ENCODE data around the gene GTPBP1.

The GTPBP1 gene

DNA sequence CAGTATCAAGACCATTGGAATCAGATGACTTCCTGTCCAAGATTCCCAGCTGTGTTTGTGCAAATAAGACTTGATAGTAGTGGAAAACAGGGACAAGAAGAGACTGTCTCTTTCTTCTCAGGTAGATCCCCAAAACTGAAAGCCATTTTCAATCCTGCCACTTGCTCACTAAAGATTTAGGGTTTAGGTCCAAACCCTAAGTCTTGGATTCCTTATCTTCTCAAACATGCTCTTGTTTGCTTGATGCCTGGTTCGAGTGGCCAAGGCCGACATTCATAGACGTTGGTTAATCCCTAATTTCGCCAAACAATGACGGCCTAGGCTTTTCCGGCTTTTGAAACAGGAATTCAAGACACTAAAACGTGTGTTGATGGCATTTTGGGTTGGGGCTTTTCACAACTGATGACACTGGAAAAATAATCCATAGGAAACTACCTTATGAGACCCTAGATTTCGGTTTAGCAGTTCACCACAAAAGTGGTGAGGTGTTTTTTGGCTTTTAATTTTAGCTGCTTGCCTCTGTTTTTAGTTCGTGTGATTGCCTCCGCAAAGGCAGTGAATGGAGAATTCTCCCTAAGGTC is 1.0 kb upstream of the GTPBP1 start:
- DNase-seq (ENCODE audit: low spot score) = no peak

DNA sequence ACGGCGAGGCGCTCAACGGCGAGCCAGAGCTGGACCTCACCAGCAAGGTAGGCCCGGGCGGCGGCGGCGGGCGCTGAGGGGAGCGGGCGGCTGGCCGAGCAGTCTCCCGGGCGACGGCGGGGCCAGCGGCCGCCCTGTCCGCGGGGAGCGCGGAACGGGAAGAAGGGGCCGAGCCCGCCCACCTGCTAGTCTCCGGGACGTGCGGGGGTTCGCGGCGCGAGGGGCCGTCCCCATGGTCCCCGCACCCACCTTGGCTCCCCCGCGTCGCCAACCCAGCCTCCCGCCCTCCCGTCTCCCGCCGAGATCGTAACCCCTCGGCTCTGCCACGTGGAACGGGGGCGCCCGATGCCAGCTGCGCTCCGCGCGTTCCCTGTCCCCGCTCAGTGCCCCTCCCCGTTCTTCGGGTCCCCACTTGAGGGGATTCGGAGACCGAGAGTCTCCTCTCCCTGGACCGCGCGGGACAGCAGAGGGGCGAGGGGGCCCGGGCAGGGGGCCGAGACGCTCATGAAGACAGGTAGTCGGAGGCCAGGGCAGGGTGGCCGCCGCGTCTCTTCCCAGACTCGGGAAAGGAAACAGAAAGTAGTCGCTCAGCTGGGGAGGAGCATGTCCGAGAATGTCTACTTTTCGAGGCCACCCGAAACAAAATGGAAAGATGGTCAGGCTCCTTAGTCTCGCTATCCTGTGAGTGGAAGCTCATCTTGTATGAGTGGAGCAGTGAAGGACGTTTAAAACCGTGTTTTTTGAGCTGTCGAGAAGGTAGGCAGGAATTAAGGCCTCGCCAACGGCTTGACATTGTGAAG is 557 bp downstream of the GTPBP1 start:
- peak; percentile 73 for DNase-seq (ENCODE audit: low spot score)

DNA sequence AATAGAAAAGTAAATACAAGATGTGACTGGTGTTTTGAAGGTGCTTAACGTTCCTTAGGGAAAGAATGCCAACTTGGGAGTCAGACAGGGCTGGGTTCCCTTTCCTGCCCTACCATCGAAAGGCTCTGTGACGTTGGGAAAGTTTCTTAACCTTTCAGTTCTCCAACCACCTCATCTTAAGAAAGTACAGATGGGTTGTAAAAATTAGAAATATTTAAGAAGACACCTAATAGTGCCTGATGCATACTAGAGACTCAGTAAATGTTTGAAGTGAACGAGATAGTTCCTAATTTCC is 1.1 kb downstream of the GTPBP1 start:
- DNase-seq (ENCODE audit: low spot score) = no peak

DNA sequence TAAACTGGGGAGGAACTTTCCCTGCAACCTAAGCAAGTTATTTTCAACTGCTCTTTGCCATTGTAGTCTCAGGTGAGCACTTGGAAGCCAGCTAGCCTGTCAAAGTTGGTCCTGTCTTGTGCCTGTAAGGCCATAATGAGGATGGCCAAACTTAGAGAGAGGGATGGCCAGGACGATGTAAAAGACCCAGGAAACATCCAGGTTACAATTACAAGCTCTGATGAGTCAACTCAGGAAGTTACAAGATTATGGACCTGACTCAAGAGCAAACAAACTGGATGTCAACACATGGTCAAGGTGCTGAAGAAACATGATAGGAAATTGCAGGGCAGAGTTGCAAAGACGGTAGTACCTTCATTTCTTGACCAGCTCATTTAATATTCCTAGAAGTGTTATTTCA is 1.6 kb downstream of the GTPBP1 start:
- no peak for DNase-seq (ENCODE audit: low spot score)

DNA sequence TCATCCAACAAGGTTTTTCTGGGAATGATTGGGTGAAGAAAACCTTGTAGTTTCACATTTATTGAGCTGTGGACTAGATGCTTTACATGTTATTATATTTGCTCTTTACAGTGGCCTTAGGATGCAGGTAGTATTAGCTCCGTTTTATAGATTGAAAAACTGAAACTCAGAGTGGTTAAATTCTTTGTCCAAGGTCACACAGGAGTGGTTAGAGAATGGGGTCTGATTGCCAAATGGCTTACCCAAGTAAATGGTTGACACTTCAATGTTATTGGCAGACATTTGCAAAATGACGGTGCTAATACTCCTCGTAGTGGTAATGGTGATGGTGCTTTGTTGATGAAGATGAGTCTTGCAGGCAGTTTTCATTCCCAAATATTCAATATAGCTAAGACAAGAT is 2.2 kb downstream of the GTPBP1 start:
- no peak for DNase-seq (ENCODE audit: low spot score)

DNA sequence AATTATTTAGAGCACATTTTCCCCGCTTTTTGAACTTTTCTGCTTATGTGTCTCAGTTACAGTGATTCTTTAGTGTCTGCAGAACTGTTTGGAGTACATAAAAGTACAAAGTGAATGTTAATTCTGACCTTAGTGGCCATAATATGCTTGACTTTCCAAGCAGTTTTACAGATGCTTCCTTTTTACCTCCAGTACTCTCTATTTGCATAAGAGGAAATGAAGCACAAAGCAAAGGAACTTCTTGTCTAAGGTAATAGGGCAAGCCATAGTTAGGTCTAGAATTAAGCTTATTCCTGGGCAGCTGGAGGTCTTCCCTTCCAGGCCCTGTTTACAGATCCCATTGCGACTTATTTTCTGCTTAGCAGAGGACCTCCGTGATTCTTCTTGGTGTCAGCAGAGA is 3.6 kb downstream of the GTPBP1 start:
- DNase-seq (ENCODE audit: low spot score) = no peak

DNA sequence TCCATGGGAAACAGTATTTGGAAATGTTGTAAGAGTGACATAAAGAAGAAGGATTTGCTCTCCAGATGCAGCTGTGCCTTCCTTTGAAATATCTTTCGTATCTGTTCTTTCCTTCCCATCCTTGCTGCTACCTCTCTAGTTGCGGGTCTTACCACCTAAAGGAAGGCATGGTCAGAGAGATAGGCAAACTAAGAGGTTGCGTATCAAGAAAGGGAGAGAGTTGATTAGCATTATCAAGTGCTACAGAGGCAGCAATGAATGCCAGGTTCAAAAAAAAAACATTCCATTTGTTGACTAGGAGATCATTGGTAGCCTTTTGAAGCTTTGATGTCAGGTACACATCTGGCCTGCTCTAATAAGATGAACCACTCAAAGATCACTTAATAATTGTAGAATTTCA is 4.6 kb downstream of the GTPBP1 start:
- DNase-seq (ENCODE audit: low spot score) = no peak

DNA sequence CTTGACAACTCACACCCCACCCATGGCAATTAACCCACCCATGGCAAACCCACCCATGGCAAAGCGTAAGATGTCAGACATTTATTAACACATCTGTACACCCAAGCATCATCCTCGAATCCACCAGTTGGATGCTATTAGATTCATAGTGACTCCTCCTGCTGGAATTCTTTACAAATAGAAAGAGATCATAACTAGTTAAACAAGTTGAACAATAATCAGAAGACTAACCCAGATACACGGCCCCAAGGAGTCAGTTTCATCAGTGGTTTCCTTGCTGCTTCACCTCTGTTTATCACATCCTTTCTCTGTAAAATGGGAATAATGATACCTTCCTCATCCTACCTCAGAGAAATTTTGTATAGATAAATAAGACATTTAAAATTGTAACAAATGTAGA is 5.1 kb downstream of the GTPBP1 start:
- no peak for DNase-seq (ENCODE audit: low spot score)

DNA sequence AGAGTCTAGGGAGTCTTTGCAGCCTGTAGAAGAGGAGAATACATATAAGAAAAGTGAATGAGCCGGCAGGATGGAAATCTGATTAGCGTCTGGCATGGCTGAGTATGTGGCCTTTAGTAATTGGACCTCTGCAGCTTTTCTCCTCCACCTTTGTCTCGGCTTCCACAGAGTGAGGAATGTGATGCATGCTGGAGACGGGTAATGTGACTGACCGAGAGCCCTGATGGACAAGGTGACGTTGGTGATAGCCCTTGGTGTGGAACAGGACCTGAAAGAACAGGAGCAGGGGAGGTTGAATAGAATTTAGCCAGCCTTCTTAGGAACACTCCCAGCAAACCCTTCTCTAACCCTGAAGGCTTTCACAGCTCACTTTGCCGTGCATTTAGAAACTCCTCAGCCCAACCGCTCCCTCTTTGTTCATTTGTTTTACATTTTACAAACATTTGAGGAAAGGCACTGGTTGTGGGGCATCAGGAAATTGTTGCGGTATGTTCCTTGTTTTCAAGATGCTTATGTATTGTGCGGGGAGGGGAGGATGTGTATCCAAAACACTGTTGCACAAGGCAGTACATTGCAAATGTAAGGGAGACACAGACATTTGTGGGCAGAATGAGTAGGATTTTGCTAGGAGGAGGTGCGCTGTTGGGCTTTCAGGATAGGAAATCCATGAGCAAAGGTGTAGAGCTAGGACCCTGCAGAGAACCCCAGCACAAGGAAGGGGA is 6.9 kb downstream of the GTPBP1 start:
- DNase-seq (ENCODE audit: low spot score) = no peak

DNA sequence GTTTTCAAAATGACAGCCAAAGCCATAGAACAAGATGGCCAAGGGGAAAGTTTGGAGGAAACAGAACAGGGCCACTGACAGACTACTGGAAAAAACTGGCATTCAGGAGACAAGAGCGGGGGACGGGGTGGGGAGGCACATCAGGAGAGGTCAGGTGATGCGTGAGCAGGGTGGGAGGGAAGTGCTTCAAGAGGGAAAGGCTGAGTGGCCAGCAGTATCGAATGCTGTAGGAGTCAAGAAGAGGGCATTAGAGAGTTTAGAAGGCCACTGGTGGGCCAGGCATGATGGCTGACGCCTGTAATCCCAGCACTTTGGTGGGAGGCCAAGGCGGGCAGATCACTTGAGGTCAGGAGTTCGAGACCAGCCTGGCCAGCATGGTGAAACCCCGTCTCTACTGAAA is 8.2 kb downstream of the GTPBP1 start:
- no peak for DNase-seq (ENCODE audit: low spot score)

DNA sequence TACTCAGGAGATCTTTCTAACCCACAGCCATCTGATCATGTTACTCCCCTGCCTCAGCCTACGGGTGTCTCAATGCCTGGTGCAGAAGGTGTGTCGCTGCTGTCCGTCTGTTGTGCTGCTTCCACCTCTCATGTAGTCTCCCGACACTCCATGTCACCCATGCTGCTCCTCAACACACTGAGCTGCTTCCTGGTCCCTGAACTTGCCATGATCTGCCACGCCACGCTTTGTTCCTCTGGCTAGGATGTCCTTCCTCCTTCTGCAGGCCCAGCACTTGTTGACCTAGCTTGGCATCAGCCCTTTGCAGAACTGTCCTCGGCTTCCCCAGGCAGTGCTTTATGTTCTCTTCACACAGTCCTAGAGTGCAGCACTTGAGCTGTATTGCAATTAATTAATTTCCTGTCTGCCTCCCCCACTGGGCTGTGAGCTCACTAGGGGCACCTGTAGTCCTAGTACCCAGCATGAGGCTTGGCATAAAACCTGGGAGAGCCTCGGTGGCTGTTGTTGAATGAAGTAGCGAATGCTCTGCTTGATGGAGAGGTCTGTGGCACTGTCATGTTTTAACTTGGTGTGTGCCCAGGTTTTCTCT is 9.5 kb downstream of the GTPBP1 start:
- DNase-seq (ENCODE audit: low spot score) = no peak

DNA sequence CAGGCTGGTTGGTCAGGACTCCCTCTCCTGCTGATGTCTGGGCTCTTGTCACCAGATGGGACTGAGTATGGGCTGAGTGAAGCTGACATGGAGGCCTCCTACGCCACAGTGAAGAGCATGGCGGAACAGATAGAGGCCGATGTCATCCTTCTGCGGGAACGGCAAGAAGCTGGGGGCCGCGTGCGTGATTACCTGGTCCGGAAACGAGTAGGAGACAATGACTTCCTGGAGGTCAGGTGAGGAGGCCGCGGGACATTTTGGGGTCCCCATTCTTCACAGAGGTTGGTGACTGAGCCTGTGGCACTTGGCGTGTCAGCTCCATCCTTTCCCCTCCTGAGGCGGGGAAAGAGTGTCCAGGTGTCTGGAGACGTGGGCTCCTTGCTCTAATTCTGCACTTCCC is 10.1 kb downstream of the GTPBP1 start:
- DNase-seq (ENCODE audit: low spot score) = no peak

DNA sequence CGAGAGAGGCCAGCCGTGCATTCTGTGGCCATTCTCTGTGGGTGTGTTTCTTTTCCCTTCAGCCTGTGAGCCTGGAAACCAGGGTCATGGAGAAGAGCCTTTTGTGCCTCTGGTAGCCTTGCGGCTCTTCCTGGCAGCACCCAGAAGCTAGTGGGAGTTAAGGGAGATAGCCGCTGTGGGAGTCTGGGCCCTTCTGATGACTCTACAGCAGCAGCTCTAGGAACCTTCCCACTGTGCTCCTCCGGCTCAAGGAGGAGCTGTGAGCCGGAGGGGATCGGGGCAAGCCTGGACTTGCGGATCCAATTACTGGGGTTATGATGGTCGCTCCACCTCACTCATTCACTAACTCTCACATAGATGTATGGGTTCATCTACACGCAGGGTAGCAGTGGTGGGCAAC is 10.5 kb downstream of the GTPBP1 start:
- DNase-seq (ENCODE audit: low spot score) = no peak

DNA sequence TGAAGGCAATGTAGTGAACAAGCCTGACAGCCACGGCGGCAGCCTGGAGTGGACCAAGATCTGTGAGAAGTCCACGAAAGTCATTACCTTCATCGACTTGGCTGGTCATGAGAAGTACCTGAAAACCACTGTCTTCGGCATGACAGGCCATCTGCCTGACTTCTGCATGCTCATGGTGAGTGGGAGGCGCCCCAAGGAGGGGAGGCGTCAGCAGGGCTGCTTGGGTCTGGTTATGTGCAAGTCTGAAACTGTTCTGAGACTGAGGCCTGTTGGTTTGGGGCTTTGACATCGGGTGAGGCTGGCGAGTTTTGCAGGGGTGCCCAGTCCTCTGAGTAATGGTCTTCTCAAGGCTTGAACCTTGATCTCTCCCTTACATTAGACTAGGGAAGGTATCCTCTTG is 11.1 kb downstream of the GTPBP1 start:
- DNase-seq (ENCODE audit: low spot score) = no peak

DNA sequence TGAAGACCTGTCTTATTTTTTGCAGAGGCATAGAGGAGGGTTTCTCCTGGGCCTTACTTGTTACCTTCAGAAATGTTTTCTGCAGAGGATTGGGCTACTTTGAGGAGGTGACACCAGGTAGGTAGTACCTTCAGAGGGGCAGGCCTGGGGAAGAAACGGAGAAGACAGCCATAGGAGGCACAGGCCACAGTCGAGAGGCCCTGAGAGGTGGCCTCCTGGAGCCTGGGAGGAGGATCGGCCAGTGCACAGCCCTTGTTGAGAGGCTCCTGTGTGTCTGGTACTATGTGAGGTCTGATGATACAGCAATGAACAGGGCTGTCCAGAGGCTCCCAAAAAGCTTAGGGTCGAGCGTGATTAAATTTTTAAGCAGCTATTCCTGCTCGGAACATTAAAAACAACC is 11.5 kb downstream of the GTPBP1 start:
- no peak for DNase-seq (ENCODE audit: low spot score)

DNA sequence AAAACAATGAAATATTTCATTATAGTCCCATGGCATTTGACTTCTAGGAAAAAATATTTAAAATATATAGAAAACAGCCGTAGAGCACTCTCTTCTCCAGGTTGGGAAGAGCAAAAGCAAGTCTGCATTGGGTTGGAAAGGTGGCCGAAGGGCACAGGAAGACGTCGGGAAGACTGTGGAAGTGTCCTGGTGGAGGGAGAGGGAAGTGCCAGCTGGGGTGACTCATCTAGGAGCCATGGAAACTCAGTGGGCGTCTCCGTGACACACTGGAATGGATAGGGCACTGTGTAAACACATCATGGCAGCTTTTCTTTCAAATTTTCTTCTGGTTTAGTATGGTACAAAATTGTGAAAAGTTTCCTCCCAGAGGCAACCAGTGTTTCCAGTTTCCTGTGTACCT is 12.7 kb downstream of the GTPBP1 start:
- no peak for DNase-seq (ENCODE audit: low spot score)

DNA sequence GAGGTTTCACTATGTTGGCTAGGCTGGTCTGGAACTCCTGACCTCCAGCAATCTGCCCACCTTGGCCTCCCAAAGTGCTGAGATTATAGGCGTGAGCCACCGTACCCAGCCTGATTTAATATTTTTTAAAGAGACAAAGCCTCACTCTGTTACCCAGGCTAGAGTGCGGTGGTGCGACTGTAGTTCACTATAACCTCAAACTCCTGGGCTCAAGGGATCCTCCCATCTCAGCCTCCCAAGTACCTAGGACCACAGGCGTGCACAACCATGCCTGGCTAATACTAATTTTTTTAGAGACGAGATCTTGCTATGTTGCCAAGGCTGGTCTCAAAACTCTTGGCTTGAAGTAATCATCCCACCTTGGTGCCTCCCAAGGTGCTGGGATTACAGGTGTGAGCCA is 13.5 kb downstream of the GTPBP1 start:
- DNase-seq (ENCODE audit: low spot score) = no peak

DNA sequence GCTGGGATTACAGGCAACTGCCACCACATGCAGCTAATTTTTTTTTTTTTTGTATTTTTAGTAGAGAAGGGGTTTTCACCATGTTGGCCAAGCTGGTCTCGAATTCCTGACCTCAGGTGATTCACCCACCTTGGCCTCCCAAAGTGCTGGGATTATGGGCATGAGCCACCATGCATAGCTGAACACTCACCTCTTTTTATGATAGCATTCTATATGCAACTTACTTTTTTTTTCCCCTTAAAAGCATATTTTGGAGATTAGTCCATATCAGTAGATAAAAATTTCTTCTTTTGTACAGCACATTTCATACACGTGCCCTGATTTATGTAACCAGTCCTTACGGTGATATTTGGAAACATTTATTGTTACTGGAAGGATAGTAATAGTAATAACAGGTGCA is 14.6 kb downstream of the GTPBP1 start:
- DNase-seq (ENCODE audit: low spot score) = no peak

DNA sequence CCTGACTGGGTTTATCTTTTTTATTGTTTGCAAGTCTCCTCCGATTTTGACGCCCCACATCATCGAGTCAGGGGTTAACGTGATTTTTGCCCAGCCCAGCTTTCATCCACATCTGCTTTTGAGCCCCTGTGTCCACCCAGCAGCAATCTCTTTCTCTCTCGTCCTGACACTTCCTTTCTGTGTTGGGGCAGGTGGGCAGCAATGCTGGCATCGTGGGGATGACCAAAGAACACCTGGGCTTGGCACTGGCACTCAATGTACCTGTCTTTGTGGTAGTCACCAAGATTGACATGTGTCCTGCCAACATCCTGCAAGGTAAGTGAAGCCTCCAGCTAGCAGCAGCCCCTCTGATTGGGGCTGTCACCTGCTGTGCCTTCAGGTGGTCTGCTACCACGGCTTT is 15.8 kb downstream of the GTPBP1 start:
- DNase-seq (ENCODE audit: low spot score) = no peak

DNA sequence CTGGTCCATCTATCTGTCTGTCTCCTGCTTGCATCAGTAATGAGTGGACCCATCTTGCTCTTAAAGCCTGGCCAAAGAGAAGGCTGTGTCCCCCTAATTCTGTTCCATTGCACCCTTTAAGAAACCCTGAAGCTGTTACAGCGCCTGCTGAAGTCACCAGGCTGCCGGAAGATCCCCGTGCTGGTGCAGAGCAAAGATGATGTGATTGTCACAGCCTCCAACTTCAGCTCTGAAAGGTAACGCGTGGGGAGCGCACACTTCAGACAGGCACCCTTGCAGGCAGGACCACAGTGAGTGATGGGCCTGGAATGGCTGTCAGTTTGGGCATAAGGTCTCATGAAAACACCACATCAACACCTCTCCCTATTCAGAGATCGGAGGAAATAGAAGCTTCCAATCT is 18.4 kb downstream of the GTPBP1 start:
- DNase-seq (ENCODE audit: low spot score) = no peak

DNA sequence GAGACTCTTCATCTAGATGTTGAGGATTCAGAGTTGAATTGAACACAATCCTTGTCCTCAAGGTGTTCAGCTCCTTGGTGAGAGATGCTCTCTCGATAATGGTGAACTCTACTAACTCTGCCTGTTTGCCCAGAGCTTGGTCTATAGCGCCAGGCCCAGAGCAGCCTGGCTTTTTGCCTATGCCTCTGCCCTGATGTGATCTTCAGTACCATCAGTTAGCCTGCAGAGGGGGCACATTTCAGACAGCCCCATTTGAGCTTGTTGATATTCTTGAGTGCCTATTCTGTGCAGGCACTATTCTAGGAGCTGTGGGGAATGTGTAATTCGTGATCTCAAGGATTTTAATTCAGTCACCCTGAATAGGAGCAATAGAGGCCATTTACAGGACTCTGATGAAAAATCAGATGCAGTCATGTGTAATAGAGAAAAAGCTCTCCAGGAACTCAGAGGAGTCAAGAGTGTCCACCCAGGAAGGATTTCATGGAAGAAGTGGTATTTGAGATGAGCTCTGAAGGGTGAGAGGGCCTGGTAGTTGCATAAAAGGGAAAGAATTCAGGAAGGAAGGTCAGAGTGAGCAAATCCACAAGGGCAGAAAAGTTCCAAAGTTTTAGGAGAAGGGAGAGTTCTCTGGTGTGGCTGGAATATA is 19.3 kb downstream of the GTPBP1 start:
- DNase-seq (ENCODE audit: low spot score) = no peak

DNA sequence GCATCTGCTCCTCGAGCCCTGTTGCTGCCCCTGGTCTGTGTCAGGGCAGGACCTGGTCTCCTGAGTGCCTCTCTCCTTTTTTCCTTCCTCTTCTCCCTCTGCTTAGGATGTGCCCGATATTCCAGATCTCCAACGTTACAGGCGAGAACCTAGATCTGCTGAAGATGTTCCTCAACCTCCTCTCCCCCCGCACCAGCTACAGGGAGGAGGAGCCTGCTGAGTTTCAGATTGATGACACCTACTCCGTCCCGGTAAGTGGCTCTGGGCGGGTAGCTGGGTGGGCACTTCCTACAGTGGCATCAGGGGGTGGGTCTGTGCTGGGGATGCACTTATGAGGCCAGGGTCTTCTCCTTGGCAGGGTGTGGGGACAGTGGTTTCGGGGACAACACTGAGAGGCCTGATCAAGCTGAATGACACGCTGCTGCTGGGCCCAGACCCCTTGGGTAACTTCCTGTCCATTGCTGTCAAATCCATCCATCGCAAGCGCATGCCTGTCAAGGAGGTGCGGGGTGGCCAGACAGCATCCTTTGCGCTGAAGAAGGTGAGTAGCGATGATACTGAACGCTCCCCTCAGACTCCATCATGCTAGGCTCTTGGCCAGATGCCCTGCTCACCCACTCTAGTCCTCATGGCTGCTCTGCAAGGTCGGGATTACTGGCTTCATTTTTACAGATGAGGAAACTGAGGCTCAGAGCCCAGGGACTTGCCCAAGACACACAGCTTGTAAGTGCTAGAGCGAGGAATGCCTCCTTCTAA is 20.3 kb downstream of the GTPBP1 start:
- no peak for DNase-seq (ENCODE audit: low spot score)

Measured in ecto neural progenitor cell (in vitro differentiated cells).